SW480 (cell line): ENCODE data around the gene RREB1.

Experiments
- DNase-seq: peaks from one replicate; pipeline ENCODE4 v3.0.0-alpha.2; 2016; ENCODE audit warnings: low spot score

The RREB1 gene

DNA sequence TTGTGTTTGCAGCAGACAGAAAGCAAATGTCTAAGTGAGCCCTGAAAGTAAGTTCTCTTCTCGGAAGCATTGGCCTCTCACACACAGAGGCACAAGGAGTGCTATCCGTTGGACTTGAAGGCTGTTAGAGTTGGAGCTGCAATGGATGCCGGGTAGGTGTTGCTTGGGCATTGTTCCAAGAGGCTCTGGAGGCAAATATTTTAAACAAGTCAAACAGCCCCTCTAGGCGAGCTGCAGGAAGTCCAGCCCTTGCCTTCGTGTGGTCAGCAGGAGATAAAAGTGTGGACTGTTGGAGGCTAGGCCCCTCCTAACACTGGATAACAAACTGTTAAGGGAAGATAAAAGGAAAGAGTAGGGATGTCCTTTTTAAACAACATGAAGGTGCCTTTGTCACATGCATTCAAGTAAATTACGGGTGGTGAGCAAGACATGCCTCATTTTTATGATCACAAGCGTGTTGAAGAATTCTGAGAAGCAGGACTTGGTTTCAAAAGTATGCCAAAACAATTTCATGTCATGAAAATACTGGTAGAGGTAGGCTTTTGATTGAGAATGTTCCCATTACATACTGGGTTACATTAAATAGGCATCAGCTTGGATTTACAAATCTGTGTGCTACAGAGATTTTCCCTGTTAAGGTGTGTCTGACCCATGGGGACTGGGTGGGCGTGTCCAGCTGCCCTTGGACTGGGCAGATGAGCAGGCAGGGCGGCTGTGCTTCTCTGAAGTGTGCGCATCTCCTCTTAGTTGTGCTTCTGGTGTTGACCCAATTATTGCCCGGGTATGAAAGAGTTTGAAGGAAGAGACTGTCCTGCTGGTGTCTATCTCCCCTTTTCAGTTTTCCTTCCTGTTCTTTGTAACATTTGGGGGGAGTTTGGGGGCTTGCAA lies 57.5 kb downstream of the RREB1 start:
- DNase-seq, result peak; percentile 34

DNA sequence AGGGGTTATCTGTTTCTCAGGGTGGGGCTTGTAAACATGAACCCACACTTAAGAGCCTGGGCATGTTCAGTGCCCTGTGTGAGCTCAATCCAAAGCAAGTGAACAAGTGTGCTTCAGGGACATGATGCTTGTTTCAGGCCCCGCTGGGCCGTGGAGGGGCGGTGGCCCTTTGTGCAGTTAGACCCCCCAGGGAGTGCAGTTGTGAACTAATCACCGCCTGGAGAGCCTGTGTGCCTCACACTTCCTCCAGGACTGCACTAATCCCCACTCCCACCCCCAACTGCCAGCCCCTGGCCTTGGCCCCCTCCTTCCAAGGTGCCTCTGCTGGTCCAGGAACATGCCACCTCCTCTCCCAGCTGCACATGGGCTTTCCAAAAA lies 58.1 kb downstream of the RREB1 start:
- DNase-seq, result no peak

DNA sequence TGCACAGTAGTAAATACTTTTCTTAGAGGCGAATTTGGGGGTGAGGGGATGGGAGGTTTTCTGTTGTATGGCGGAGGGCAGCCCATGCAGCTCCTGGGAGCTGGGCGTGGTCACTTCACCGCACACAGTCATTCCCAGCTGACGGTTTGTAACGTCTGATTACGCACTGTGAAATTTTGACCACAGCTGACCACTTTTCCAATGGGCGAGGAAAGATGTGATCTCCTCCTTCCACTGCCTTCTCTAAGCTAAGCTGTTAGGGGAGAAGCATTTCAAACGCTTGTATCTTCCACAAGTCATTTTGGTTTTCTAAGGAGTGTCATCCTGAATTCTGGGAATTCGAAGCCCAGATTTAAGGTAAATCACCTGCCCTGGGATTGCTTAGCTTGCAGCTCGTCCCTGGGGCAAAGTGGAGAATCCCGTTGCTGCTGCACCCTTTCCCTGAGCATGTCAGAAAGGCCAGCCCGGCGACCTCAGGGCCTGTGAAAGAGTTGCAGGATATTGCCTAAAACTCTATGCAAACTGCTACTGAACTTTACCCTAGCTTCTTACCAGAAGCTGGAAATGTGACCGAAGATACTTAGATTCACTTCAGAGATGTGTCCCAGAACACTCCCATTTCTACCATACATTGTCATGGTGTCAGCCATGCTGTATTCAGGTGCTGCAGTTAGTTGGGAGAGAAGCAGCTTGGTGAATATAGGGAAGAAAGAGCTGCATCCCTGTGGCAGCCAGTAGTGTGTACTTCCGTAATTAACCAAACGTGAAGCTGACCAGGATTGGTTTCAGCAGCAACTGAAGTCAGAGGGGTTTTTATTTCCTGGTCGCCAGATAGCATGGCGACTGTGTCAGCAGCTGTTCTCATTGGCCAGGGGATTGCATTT lies 58.9 kb downstream of the RREB1 start:
- DNase-seq, result peak; percentile 21

GRCh38 chr6:7169296-7169721 lies 61.5 kb downstream of the RREB1 start:
- no peak for DNase-seq

GRCh38 chr6:7170117-7170732 lies 62.5 kb downstream of the RREB1 start:
- no peak for DNase-seq

DNA sequence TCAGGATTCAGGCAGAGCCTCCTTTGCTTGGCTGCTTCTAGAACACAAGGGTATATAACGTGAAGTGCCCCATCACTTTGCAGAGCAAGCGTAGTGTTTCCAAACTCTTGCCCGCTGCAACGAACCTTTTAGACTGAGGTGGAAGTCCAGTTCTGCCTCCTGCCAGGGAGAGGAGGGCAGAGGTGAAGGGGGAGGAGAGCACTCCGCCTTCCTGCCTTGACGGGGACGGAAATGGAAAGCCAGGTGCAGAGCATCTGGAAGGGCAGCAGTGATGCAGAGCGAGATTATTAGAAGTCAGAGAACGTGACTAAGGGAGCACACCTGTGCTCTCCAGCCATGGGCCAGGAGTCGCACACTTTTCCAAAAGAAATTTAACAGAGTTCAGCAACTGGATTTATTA lies 63.4 kb downstream of the RREB1 start:
- no peak for DNase-seq

DNA sequence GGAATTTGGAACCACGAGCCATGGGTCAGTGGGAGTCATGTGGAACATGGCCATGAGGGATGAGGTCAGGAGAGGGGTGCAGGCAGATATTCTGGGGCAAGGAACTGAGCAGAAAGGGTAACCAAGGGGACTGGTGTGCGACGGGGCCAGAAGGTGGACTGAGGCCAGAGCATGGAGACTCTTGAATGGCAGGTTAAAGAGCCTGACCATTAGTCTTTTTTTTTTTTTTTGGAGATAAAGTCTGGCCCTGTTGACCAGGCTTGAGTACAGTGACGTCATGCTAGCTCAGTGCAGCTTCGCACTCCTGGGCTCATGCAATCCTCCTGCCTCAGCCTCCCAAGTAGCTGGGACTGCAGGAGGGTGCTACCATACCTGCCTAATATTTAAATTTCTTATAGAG lies 64.0 kb downstream of the RREB1 start:
- no peak for DNase-seq

GRCh38 chr6:7172649-7173048 lies 64.9 kb downstream of the RREB1 start:
- no peak for DNase-seq

DNA sequence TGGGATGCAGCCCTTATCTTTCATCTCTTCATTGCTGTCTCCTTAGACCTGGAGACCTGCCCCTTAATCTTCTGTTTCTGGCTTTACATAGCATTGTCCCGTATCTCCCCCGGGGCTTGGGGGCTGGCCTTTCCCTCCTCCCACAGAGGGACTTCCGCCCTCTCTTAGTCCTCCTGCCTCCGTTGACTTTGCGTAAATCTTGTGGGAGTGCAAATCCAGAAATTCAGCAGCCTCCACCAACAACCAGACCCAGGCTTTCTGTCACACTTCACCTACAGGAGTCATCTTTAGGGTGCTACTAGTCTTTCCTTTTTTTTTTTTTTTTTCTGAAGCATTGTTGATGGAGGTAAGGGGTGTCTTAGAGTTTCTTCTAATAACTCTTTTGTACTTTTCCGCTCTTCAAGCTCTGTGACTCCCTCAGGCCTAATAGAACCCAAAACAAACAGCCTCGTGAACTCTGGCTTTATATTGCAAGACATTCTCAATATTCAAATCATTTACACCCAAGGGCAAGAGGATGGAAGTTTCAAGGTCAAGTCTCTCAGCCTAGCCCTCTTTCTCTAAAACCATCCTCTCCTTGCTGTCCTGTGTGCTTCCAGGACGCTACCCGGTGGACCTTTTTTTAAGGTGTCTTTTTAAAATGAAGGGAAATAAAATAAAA lies 66.2 kb downstream of the RREB1 start:
- no peak for DNase-seq

DNA sequence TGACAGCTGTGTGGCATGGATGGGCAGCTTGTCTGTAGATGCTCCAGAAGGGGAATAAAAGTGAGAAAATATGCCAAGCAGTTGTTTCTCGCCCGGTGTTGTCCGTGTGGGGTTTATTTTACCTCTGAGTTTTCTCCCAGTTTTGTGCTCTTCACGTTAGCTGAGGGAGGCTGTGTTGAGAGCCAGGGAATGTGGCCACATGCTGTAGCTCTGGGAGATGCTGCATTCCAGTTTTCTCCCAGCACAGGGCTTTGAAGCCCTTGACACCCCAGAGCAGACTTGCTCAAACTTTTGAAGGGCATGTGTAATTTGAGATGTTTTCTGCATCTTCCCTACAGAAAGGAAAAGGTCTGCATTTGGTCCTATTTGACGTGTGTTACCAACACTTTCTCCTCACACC lies 67.7 kb downstream of the RREB1 start:
- DNase-seq, result no peak

DNA sequence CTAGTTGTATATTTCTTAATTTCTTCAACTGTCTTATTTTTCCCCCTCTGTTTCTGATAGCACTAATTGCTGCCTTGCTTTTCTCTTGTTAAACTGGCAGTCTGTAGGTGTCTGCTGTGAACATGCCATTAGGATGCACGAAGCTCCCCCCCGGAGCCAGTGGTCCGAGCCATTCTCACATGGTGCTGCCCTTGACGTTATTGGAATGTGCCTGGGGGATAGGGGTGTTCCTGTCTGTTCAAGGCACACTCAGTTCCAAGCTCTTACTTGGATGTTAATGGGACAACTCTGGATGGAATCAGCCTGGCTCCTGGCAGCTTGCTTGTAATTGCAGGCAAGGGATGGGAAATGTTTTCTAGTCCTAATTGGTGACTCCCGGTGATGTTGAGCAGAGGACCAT lies 68.4 kb downstream of the RREB1 start:
- no peak for DNase-seq

- no peak for DNase-seq
Measured at GRCh38 chr6:7178280-7178679, 70.5 kb downstream of the RREB1 start.

DNA sequence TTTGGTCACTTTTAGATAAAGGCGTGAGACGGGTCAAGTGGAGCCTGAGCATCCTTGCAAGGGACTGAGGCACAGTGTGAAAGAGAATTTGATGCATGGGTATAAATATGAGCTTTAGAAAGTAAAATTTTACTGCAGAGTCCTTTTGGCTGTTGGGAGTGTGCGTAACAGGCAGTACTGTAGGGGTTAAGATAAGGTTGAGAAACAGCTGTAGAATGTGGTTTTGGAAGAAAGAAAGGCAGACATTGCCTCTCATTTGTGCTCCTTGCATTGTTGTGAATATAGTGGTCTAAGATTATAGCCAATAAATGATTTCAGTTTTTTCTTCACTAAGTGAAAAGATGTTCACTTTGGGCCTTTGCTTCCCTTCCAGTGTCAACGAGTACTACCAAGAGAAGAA lies 73.0 kb downstream of the RREB1 start:
- DNase-seq, result no peak

GRCh38 chr6:7183707-7184106 lies 75.9 kb downstream of the RREB1 start:
- no peak for DNase-seq

DNA sequence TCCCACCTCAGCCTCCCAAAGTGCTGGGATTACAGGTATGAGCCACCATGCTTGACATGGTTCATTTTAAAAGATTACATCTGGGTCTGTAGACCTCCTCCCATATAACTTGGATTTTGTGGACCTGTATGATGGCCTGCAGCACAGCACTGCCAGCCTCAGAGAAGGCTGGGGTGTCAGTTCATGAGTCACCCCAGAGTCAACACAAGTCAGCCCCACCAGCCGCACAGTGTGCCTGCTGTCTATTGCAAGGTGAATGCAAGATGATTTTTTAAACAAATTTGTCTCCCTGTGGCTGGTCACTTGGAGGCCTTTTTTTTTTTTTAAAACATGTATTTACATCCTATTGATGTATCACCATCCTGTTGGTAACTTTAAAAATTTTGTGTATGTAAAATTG lies 76.7 kb downstream of the RREB1 start:
- no peak for DNase-seq

- DNase-seq, result no peak
Measured at GRCh38 chr6:7185561-7185960, 77.8 kb downstream of the RREB1 start.

GRCh38 chr6:7188492-7188891 lies 80.7 kb downstream of the RREB1 start:
- no peak for DNase-seq

DNA sequence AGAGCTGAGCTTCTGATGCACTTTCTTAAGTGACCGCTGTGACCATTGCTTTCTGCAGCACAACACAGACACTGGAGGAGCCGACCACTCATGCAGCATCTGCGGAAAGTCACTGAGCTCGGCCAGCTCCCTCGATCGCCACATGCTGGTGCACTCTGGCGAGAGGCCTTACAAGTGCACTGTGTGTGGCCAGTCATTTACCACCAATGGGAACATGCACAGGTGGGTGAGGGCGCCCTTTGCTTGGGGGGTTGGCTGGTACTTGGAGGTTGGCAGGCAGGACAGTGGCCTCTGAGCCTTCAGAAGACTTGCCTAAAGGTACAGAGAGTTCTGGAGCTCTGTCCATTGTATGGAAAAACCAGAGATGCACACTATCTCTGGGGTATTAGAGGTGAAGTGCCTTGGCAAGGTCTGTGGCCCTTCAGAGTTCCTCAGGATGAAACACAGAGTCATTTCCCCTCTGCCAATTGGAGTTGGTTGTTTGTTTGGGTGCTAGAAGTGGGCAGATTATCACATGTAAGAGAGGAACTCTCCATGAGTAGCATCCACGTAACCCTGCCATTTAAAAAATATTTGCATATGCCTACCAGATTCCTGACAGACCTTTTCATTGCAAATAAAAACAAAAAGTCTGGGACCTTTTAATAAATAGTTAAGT lies 81.5 kb downstream of the RREB1 start:
- DNase-seq, result no peak

DNA sequence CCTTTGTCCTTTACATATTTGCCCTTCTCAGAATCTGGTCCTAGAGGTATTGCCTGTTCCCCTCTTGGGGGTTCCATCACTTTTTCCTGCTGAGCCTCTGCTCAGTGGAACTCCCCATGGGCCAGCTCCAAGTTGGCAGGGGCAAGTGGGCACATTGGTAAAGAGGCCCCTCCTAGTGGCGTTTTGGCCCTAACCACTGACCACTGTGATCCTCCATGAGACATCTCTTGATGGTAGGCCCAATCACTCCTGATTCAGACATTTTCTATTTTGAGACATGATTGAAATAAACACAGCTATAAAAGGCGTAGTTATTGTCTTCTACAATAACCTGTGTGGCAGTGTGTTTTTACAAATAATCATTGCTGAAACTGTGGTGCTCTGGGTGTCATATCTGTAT lies 83.0 kb downstream of the RREB1 start:
- DNase-seq, result no peak

DNA sequence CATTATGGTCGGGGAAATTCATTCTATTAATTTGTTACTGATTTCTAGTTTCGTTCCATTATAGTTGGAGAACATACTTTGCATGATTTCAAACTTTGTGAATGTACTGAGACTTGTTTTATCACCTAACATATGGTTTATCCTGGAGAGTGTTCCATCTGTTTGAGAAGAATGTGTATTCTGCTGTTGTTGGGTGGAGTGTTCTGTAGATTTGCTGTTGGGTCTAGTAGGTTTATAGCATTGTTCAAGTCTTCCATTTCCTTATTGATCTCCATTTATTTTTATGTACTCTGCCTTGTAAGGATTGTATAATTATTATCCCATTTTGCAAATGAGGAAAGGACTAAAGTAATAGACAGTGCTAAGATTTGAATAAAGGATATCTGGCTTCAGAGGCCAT lies 85.4 kb downstream of the RREB1 start:
- no peak for DNase-seq

GRCh38 chr6:7194657-7195056 lies 86.9 kb downstream of the RREB1 start:
- no peak for DNase-seq
